ENCODE results near the gene TRIM39.
A peak's percentile ranks its signal among the peaks of the same experiment; 100 is the strongest.

The TRIM39 gene

DNA sequence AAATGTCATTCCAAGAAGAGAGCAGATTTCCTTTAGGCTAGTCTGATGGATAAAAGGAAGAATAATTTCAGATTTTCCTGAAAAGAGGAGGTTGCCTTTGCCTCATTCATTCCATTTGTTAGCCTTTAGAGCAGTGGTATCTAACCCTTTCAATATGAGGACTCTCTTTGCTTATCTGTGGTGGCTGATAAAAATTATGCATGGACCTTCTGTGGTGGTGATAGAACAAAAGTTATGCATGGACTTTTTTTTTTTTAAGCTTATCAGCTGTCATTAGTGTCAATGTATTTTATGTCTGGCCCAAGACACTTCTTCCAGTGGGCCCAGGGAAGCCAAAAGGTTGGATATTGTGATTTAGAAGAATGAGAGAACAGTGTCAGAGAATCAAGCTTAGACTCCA lies 1.7 kb downstream of the TRIM39 start:
- H3K4me3 ChIP-seq (ENCODE audit: low read depth, low read length), result no peak overlapping the region

DNA sequence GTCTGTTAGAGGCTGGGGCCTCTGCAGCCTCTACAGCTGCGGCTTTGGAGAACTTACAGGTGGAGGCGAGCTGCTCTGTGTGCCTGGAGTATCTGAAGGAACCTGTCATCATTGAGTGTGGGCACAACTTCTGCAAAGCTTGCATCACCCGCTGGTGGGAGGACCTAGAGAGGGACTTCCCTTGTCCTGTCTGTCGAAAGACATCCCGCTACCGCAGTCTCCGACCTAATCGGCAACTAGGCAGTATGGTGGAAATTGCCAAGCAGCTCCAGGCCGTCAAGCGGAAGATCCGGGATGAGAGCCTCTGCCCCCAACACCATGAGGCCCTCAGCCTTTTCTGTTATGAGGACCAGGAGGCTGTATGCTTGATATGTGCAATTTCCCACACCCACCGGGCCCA lies 2.6 kb downstream of the TRIM39 start:
- no peak overlapping the region for H3K4me3 ChIP-seq (ENCODE audit: low read depth, low read length)
- no peak overlapping the region for H3K9ac ChIP-seq (ENCODE audit: low read length)
- no peak overlapping the region for H3K27ac ChIP-seq (ENCODE audit: low read depth, low read length)
- H3K9me3 ChIP-seq (ENCODE audit: control insufficient read depth, insufficient read depth, low read depth, low read length), result no peaks in the 10 kb centered on the region
- no peaks in the 10 kb centered on the region for H3K27me3 ChIP-seq (ENCODE audit: control insufficient read depth, insufficient read depth, low read length)
- peaks cover 6% of the 10 kb centered on the region for H3K4me1 ChIP-seq (ENCODE audit: control insufficient read depth, insufficient read depth, low read length)
- H3K36me3 ChIP-seq (ENCODE audit: control insufficient read depth, insufficient read depth, low read length), result peaks cover 53% of the 10 kb centered on the region

More for the DNA sequence above, 1.7 kb downstream of the TRIM39 start:
- Histone ChIP-seq H3K9me3 (ENCODE audit: control insufficient read depth, insufficient read depth, low read depth, low read length) (no peaks in the 10 kb centered on the region), H3K27me3 (ENCODE audit: control insufficient read depth, insufficient read depth, low read length) (no peaks in the 10 kb centered on the region), H3K4me1 (ENCODE audit: control insufficient read depth, insufficient read depth, low read length) (peaks cover 14% of the 10 kb centered on the region), H3K9ac (ENCODE audit: low read length) (no peak overlapping the region), H3K36me3 (ENCODE audit: control insufficient read depth, insufficient read depth, low read length) (peaks cover 44% of the 10 kb centered on the region), H3K27ac (ENCODE audit: low read depth, low read length) (no peak overlapping the region)

DNA sequence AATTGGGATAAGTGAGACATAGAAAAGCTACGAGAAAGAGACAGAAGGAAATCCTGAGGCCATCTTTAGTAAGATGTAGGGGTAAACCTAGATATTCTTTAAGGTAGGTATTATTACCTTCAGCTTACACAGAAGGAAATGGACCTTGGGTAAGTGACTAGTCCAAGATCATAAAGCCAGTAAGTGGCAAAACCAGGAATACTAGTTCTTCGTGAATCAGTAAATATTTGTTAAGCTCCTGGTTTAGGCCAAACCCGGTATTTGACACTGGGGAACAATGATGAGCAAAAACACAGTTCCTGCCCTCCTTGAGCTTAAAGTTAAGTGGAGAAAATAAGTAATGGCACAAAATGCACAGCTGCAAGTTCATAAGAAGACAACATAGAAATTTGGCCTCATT lies 5.3 kb downstream of the TRIM39 start:
- H3K27ac ChIP-seq (ENCODE audit: low read depth, low read length), result no peak overlapping the region
- no peak overlapping the region for H3K9ac ChIP-seq (ENCODE audit: low read length)
- H3K36me3 ChIP-seq (ENCODE audit: control insufficient read depth, insufficient read depth, low read length), result peaks cover 80% of the 10 kb centered on the region
- no peaks in the 10 kb centered on the region for H3K27me3 ChIP-seq (ENCODE audit: control insufficient read depth, insufficient read depth, low read length)
- H3K4me1 ChIP-seq (ENCODE audit: control insufficient read depth, insufficient read depth, low read length), result no peaks in the 10 kb centered on the region
- H3K9me3 ChIP-seq (ENCODE audit: control insufficient read depth, insufficient read depth, low read depth, low read length), result no peaks in the 10 kb centered on the region
- no peak overlapping the region for H3K4me3 ChIP-seq (ENCODE audit: low read depth, low read length)

DNA sequence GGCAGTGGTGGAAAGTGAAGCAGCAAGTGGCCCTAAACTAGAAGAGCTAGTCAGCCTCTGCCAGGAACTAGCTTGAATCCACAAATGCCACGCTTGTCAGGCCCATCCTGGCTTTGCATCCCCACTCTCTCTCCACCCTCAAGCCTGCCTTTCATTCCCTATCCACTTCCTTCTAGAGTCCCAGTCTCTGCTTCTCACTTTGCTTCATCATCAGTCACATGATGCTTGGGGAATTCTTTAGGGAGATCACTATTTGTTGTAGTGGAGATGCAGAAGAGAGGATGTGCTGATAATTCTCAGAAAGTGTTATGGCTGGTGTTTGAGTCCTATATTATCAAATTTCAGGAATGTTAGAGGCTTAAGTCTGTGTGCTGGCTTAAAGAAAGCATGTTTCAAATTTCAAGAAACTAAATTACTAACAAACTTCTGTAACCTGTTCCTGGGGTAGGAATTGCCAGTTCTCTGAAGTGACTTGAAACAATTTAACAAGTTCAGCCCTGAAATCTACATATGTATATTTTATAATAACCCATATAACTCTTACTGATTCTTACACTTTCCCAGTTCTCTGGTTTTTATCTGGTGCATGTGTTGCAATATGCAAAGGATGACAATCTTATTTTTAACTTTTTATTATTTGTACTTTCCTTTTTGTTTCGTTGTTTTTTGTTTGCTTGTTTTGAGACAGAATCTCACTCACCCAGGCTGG lies 7.5 kb downstream of the TRIM39 start:
- H3K9me3 ChIP-seq (ENCODE audit: control insufficient read depth, insufficient read depth, low read depth, low read length), result no peaks in the 10 kb centered on the region
- H3K27ac ChIP-seq (ENCODE audit: low read depth, low read length), result no peak overlapping the region
- no peak overlapping the region for H3K9ac ChIP-seq (ENCODE audit: low read length)
- H3K27me3 ChIP-seq (ENCODE audit: control insufficient read depth, insufficient read depth, low read length), result no peaks in the 10 kb centered on the region
- H3K4me1 ChIP-seq (ENCODE audit: control insufficient read depth, insufficient read depth, low read length), result no peaks in the 10 kb centered on the region
- peaks cover 91% of the 10 kb centered on the region for H3K36me3 ChIP-seq (ENCODE audit: control insufficient read depth, insufficient read depth, low read length)
- H3K4me3 ChIP-seq (ENCODE audit: low read depth, low read length), result no peak overlapping the region

DNA sequence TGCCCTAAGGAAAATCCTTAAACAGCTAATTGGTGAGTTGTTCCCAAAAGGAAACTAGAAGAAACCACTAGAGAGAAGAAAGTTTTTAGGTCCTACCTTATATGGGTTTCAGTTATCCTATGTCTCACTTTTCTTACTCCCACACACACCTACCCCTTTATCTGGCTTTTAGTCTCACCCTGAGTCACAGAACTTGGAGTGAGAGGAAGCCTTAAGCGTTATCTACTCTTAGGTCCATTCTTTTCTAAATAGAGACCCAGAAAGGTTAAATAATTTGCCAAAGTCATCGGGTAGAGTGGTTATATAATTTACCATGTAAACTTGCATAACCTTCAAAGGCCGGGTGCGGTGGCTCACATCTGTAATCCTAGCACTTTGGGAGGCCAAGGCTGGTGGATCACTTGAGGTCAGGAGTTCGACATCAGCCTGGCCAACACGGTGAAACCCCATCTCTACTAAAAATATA lies 13.9 kb downstream of the TRIM39 start:
- H3K36me3 ChIP-seq (ENCODE audit: control insufficient read depth, insufficient read depth, low read length), result peaks cover 63% of the 10 kb centered on the region

DNA sequence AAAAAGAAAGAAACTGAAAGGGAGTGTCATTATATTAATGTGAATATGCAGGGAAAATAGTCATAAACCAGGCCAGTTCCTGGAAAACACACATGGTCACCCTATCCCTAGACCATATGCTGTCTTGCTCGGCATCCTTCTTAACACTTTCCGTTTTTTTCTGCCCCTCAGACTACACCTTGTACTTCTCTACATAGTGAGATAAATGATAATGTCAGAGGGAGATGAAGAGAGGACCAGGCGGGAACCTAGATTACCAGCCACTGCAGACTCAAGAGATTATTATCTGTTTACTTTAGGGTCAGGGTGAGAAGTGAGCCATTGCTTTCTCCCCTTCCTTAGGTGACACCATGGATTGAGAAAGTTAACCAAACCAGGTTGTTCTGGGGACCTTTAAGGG lies 14.5 kb downstream of the TRIM39 start:
- Histone ChIP-seq H3K4me3 (ENCODE audit: low read depth, low read length) (no peak overlapping the region), H3K9me3 (ENCODE audit: control insufficient read depth, insufficient read depth, low read depth, low read length) (no peaks in the 10 kb centered on the region), H3K9ac (ENCODE audit: low read length) (no peak overlapping the region), H3K27me3 (ENCODE audit: control insufficient read depth, insufficient read depth, low read length) (no peaks in the 10 kb centered on the region), H3K4me1 (ENCODE audit: control insufficient read depth, insufficient read depth, low read length) (peaks cover 5% of the 10 kb centered on the region; the same call in 1 of the 2 replicates), H3K36me3 (ENCODE audit: control insufficient read depth, insufficient read depth, low read length) (peaks cover 57% of the 10 kb centered on the region), H3K27ac (ENCODE audit: low read depth, low read length) (no peak overlapping the region)

More for the DNA sequence above, 13.9 kb downstream of the TRIM39 start:
- Histone ChIP-seq H3K27me3 (ENCODE audit: control insufficient read depth, insufficient read depth, low read length) (no peaks in the 10 kb centered on the region), H3K27ac (ENCODE audit: low read depth, low read length) (no peak overlapping the region), H3K4me3 (ENCODE audit: low read depth, low read length) (no peak overlapping the region), H3K4me1 (ENCODE audit: control insufficient read depth, insufficient read depth, low read length) (peaks cover 5% of the 10 kb centered on the region; the same call in 1 of the 2 replicates), H3K9ac (ENCODE audit: low read length) (no peak overlapping the region), H3K9me3 (ENCODE audit: control insufficient read depth, insufficient read depth, low read depth, low read length) (no peaks in the 10 kb centered on the region)

DNA sequence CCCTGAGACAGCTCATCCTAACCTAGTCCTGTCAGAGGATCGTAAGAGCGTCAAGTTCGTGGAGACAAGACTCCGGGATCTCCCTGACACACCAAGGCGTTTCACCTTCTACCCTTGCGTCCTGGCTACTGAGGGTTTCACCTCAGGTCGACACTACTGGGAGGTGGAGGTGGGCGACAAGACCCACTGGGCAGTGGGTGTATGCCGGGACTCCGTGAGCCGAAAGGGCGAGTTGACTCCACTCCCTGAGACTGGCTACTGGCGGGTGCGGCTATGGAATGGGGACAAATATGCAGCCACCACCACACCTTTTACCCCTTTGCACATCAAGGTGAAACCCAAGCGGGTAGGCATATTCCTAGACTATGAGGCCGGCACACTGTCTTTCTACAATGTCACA lies 15.0 kb downstream of the TRIM39 start:
- Histone ChIP-seq H3K4me1 (ENCODE audit: control insufficient read depth, insufficient read depth, low read length) (peaks cover 5% of the 10 kb centered on the region; the same call in 1 of the 2 replicates), H3K9ac (ENCODE audit: low read length) (no peak overlapping the region), H3K27me3 (ENCODE audit: control insufficient read depth, insufficient read depth, low read length) (no peaks in the 10 kb centered on the region), H3K27ac (ENCODE audit: low read depth, low read length) (no peak overlapping the region), H3K4me3 (ENCODE audit: low read depth, low read length) (no peak overlapping the region), H3K36me3 (ENCODE audit: control insufficient read depth, insufficient read depth, low read length) (peaks cover 57% of the 10 kb centered on the region), H3K9me3 (ENCODE audit: control insufficient read depth, insufficient read depth, low read depth, low read length) (no peaks in the 10 kb centered on the region)

DNA sequence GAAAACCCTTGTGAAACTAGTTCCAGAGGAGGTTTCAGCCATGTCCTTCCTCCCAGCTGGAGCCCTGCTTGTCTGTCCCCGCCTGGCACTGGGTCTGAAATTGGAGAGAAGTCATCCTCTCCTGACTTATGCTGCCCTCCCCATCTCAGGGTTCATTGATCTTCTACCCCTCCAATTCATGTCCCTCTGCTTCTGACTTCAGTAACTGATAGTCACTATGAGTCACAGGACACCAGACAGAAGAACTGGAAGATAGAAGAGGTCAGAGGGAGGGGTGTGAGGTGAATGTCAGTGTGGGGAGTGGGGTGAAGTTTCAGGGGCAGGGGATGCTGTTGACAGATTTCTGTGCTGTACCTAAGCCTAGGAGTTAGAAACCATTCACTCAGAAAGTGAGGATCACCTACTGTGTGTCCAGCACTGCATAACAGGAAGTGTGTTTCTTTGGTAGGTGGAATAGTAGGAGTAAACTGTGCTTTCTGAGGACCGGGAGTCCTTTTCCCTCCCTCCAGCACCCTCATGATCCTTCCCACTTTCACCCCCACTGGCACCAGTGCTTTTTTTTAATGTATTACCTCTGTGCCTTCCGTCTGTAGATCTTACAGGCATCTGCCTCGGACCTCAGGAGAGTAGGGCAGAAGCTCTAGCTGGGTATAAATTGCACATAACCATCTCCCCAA lies 17.6 kb downstream of the TRIM39 start:
- Histone ChIP-seq H3K4me3 (ENCODE audit: low read depth, low read length) (peak overlapping the region; percentile 93), H3K27ac (ENCODE audit: low read depth, low read length) (no peak overlapping the region), H3K36me3 (ENCODE audit: control insufficient read depth, insufficient read depth, low read length) (peaks cover 41% of the 10 kb centered on the region), H3K9me3 (ENCODE audit: control insufficient read depth, insufficient read depth, low read depth, low read length) (no peaks in the 10 kb centered on the region), H3K27me3 (ENCODE audit: control insufficient read depth, insufficient read depth, low read length) (no peaks in the 10 kb centered on the region), H3K4me1 (ENCODE audit: control insufficient read depth, insufficient read depth, low read length) (peaks cover 5% of the 10 kb centered on the region; the same call in 1 of the 2 replicates), H3K9ac (ENCODE audit: low read length) (no peak overlapping the region)

DNA sequence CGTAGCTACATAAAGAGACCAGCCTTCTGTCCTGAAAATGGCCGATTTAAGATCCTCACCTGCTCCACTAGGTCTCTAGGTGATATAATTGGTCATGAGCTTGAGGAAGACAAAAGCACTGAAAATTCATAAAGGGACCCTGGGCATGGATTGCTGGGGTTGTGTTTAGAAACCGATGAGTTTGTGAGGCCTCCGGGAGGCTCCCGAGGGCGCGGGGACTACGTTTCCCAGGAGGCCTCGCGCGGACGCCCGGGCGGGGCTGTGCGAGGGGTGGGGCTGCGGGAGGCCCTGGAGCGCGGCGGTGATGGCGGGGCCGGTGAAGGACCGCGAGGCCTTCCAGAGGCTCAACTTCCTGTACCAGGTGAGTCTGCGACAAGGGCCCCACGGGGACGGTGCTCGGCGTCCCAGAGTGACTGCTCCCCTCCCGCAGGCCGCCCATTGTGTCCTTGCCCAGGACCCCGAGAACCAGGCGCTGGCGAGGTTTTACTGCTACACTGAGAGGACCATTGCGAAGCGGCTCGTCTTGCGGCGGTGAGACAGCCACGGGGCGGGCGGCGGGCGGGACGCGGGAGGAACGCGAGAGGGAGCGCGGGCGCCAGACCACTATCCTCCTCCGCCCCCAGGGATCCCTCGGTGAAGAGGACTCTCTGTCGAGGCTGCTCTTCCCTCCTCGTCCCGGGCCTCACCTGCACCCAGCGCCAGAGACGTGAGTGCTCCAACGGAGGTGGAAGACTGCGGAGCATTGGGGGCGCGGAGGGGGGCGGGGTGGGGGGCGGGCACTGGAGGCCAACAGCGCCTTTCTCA lies 18.3 kb downstream of the TRIM39 start, which contains the start of gene RPP21:
Gene RPP21 (plus strand): TSS at position 289 of the 804 bp plus-strand sequence. CDS start 16 bp downstream, at position 305.
- Histone ChIP-seq H3K9ac (ENCODE audit: low read length) (peak within 1 kb of the TSS; percentile 88), H3K36me3 (ENCODE audit: control insufficient read depth, insufficient read depth, low read length) (peaks cover 33% of the 10 kb centered on the region), H3K9me3 (ENCODE audit: control insufficient read depth, insufficient read depth, low read depth, low read length) (no peaks in the 10 kb centered on the region), H3K4me1 (ENCODE audit: control insufficient read depth, insufficient read depth, low read length) (peaks cover 5% of the 10 kb centered on the region; the same call in 1 of the 2 replicates), H3K27ac (ENCODE audit: low read depth, low read length) (peak within 1 kb of the TSS; percentile 61; the same call in 1 of the 2 replicates), H3K27me3 (ENCODE audit: control insufficient read depth, insufficient read depth, low read length) (no peaks in the 10 kb centered on the region), H3K4me3 (ENCODE audit: low read depth, low read length) (peak within 1 kb of the TSS; percentile 93)

DNA sequence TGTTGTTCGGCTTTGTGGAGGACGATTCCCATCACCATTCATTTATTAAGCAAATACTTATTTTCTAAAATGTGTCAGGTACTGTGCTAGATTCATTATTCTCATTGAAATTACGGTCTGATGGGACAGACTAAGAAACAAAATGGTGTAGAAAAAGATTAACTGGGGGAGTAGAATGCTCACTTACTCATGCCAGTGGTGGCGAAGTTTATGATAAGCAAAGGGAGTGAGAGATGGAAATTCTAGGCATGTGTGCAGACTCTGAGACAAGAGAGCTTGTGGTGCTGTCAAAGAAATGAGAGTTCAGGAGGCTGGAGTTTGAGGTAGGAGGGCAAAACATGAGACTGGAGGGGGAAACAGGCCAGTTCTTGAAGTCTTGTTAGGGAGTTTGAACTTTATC lies 19.1 kb downstream of the TRIM39 start:
- Histone ChIP-seq H3K36me3 (ENCODE audit: control insufficient read depth, insufficient read depth, low read length) (peaks cover 27% of the 10 kb centered on the region), H3K4me3 (ENCODE audit: low read depth, low read length) (peak overlapping the region; percentile 93), H3K4me1 (ENCODE audit: control insufficient read depth, insufficient read depth, low read length) (peaks cover 5% of the 10 kb centered on the region; the same call in 1 of the 2 replicates), H3K9ac (ENCODE audit: low read length) (no peak overlapping the region), H3K27me3 (ENCODE audit: control insufficient read depth, insufficient read depth, low read length) (no peaks in the 10 kb centered on the region), H3K9me3 (ENCODE audit: control insufficient read depth, insufficient read depth, low read depth, low read length) (no peaks in the 10 kb centered on the region), H3K27ac (ENCODE audit: low read depth, low read length) (no peak overlapping the region)
